Subcutaneous abdominal adipose tissue (tissue), 5 donors: ENCODE data around the gene GPR27.

Experiments used
- H3K27ac ChIP-seq: one replicate; pipeline ENCODE4 v1.7.0; 2013; ENCODE audit warnings: low read depth, mild to moderate bottlenecking, inconsistent platforms, low read length, moderate library complexity
- H3K27me3 ChIP-seq, 5 donors: one replicate each; pipeline ENCODE4 v1.7.0; 2013; ENCODE audit warnings: low read length in 5 of 5, inconsistent platforms in 1 of 5; ENCODE audit not compliant: control insufficient read depth in 5 of 5, insufficient read depth in 4 of 5
- H3K36me3 ChIP-seq, 5 donors: one replicate each; pipeline ENCODE4 v1.7.0; 2013; ENCODE audit warnings: low read length in 5 of 5; ENCODE audit not compliant: control insufficient read depth in 5 of 5, insufficient read depth in 5 of 5
- H3K4me1 ChIP-seq, 5 donors: one replicate each; pipeline ENCODE4 v1.7.0; 2013; ENCODE audit warnings: low read length in 5 of 5, mild to moderate bottlenecking in 3 of 5, moderate library complexity in 1 of 5; ENCODE audit not compliant: control insufficient read depth in 5 of 5, insufficient read depth in 5 of 5
- H3K4me3 ChIP-seq, 5 donors: one replicate each; pipeline ENCODE4 v1.7.0; 2013; ENCODE audit warnings: low read length in 5 of 5, low read depth in 1 of 5
- H3K9ac ChIP-seq, 5 donors: one replicate each; pipeline ENCODE4 v1.7.0; 2013; ENCODE audit warnings: low read length in 5 of 5, mild to moderate bottlenecking in 4 of 5, moderate library complexity in 3 of 5
- H3K9me3 ChIP-seq, 5 donors: one replicate each; pipeline ENCODE4 v1.7.0; 2013; ENCODE audit warnings: low read length in 5 of 5; ENCODE audit not compliant: control insufficient read depth in 5 of 5
- donor health status: healthy.
- donor health status: healthy.
- donor health status: healthy.
- donor health status: healthy.
- donor health status: healthy.

GPR27 gene

GRCh38 chr3:71753701-71754609 is at the start of gene GPR27:
Gene GPR27, plus strand, starts transcription at chr3:71753855. Its CDS starts 195 bp downstream, at chr3:71754050.
- Histone ChIP-seq H3K36me3 (no peaks in the 10 kb centered on the region), H3K4me3 (peak within 1 kb of the TSS; percentile 42 to 84 (median 70)), H3K27ac (no peak within 1 kb of the TSS), H3K4me1 (peaks cover 0 to 12% (median 6%) of the 10 kb centered on the region in 5 donors), H3K27me3 (peaks cover 0 to 25% (median 10%) of the 10 kb centered on the region in 5 donors), H3K9me3 (no peaks in the 10 kb centered on the region), H3K9ac (peak within 1 kb of the TSS in 1 of 5 donors; percentile 7)

GRCh38 chr3:71704915-71705314 is 48.7 kb upstream of the GPR27 start:
- H3K4me3 ChIP-seq = no peak overlapping the region
- H3K4me1 ChIP-seq = peaks cover 0 to 38% (median 32%) of the 10 kb centered on the region in 5 donors
- no peak overlapping the region for H3K27ac ChIP-seq
- H3K36me3 ChIP-seq = peaks cover 0 to 18% (median 2%) of the 10 kb centered on the region in 5 donors
- no peaks in the 10 kb centered on the region for H3K27me3 ChIP-seq
- no peaks in the 10 kb centered on the region for H3K9me3 ChIP-seq
- no peak overlapping the region for H3K9ac ChIP-seq

- peaks cover 0 to 22% (median 1%) of the 10 kb centered on the region in 5 donors for H3K36me3 ChIP-seq
- H3K9ac ChIP-seq = no peak overlapping the region
- no peak overlapping the region for H3K27ac ChIP-seq
- H3K4me1 ChIP-seq = peaks cover 0 to 45% (median 39%) of the 10 kb centered on the region in 5 donors
- no peak overlapping the region for H3K4me3 ChIP-seq
- no peaks in the 10 kb centered on the region for H3K27me3 ChIP-seq
- no peaks in the 10 kb centered on the region for H3K9me3 ChIP-seq
Measured at GRCh38 chr3:71705681-71706080, 48.0 kb upstream of the GPR27 start.

- no peak overlapping the region for H3K27ac ChIP-seq
Measured at GRCh38 chr3:71707595-71707994, 46.1 kb upstream of the GPR27 start.

GRCh38 chr3:71708476-71709105 is 45.1 kb upstream of the GPR27 start:
- H3K4me1 ChIP-seq = peaks cover 0 to 48% (median 34%) of the 10 kb centered on the region in 5 donors
- H3K27me3 ChIP-seq = no peaks in the 10 kb centered on the region
- peak overlapping the region in 3 of 5 donors; percentile 10 to 48 (median 14) for H3K9ac ChIP-seq
- H3K36me3 ChIP-seq = peaks cover 0 to 18% (median 0%) of the 10 kb centered on the region in 5 donors
- H3K27ac ChIP-seq = no peak overlapping the region
- H3K4me3 ChIP-seq = no peak overlapping the region
- no peaks in the 10 kb centered on the region for H3K9me3 ChIP-seq

More at GRCh38 chr3:71707595-71707994, 46.1 kb upstream of the GPR27 start:
- no peaks in the 10 kb centered on the region for H3K27me3 ChIP-seq
- H3K4me1 ChIP-seq = peaks cover 0 to 55% (median 40%) of the 10 kb centered on the region in 5 donors
- peaks cover 0 to 22% (median 0%) of the 10 kb centered on the region in 5 donors for H3K36me3 ChIP-seq
- H3K4me3 ChIP-seq = no peak overlapping the region
- H3K9ac ChIP-seq = no peak overlapping the region
- H3K9me3 ChIP-seq = no peaks in the 10 kb centered on the region

GRCh38 chr3:71709908-71710511 is 43.6 kb upstream of the GPR27 start:
- Histone ChIP-seq H3K27ac (peak overlapping the region; percentile 52), H3K27me3 (no peaks in the 10 kb centered on the region), H3K4me1 (peaks cover 0 to 41% (median 34%) of the 10 kb centered on the region in 5 donors), H3K36me3 (peaks cover 0 to 12% (median 0%) of the 10 kb centered on the region in 5 donors), H3K9me3 (no peaks in the 10 kb centered on the region), H3K4me3 (no peak overlapping the region), H3K9ac (peak overlapping the region in 2 of 5 donors; percentile 22 to 50)

- Histone ChIP-seq H3K9ac (no peak overlapping the region), H3K27me3 (no peaks in the 10 kb centered on the region), H3K4me3 (no peak overlapping the region), H3K9me3 (no peaks in the 10 kb centered on the region), H3K36me3 (peaks cover 0 to 7% (median 0%) of the 10 kb centered on the region in 5 donors), H3K4me1 (peaks cover 0 to 39% (median 34%) of the 10 kb centered on the region in 5 donors), H3K27ac (peak overlapping the region; percentile 52)
Measured at GRCh38 chr3:71710906-71711494, 42.7 kb upstream of the GPR27 start.

GRCh38 chr3:71713041-71713440 is 40.6 kb upstream of the GPR27 start:
- Histone ChIP-seq H3K27ac (no peak overlapping the region), H3K4me3 (no peak overlapping the region), H3K36me3 (peaks cover 0 to 6% (median 0%) of the 10 kb centered on the region in 5 donors), H3K9ac (no peak overlapping the region), H3K4me1 (peaks cover 0 to 37% (median 33%) of the 10 kb centered on the region in 5 donors), H3K9me3 (no peaks in the 10 kb centered on the region), H3K27me3 (no peaks in the 10 kb centered on the region)

- Histone ChIP-seq H3K27ac (no peak overlapping the region), H3K4me3 (no peak overlapping the region), H3K27me3 (no peaks in the 10 kb centered on the region), H3K4me1 (peaks cover 1 to 21% (median 18%) of the 10 kb centered on the region in 5 donors), H3K9ac (no peak overlapping the region), H3K36me3 (peaks cover 0 to 6% (median 0%) of the 10 kb centered on the region in 5 donors), H3K9me3 (no peaks in the 10 kb centered on the region)
Measured at GRCh38 chr3:71714595-71714994, 39.1 kb upstream of the GPR27 start.
